ENCODE results near the gene RNF157. TPM values are rescaled to one million over a fixed set of nuclear protein-coding genes. Genes with fewer than 3 reads are reported as not detected.
A peak's percentile ranks its signal among the peaks of the same experiment; 100 is the strongest.

RNF157 gene
- total and polyA plus RNA-seq, 9 of the 15 experiments (the other 6 are each of a cell fraction or from before 2014, with no cell fraction given), result 8.1 to 31.7 (median 20.8) TPM

GRCh38 chr17:76246080-76247066 lies 6.1 kb upstream of the RNF157 start (continued):
- TF ChIP-seq TFE3 (CRISPR knock-in tag; IDR thresholded peaks at IDR 0.05) (no peak), LEF1 (IDR thresholded peaks at IDR 0.05) (0 out of 2 replicates have a peak, but pooled peaks have one; percentile 60), NKRF (IDR thresholded peaks at IDR 0.05; ENCODE audit: borderline replicate concordance) (no peak), CUX1 (CRISPR knock-in tag; IDR thresholded peaks at IDR 0.05) (no peak), ZNF277 (CRISPR knock-in tag; IDR thresholded peaks at IDR 0.05; ENCODE audit: borderline replicate concordance) (no peak), TAL1 (IDR thresholded peaks at IDR 0.05) (no peak), ZC3H11A (IDR thresholded peaks at IDR 0.05; ENCODE audit: low read depth, low read length) (no peak), PRMT5 (CRISPR knock-in tag; IDR thresholded peaks at IDR 0.05) (no peak), HEY1 (CRISPR knock-in tag; IDR thresholded peaks at IDR 0.05; ENCODE audit: borderline replicate concordance) (no peak), ZBTB9 (CRISPR knock-in tag; IDR thresholded peaks at IDR 0.05) (no peak), CBFA2T3 (IDR thresholded peaks at IDR 0.05) (0 out of 2 replicates have a peak, but pooled peaks have one; percentile 21), CBX1 (IDR thresholded peaks at IDR 0.05; ENCODE audit: low read depth) (no peak), MAFF (IDR thresholded peaks at IDR 0.05; ENCODE audit: low read length) (no peak), TOE1 (IDR thresholded peaks at IDR 0.05; ENCODE audit: borderline replicate concordance) (no peak; the same call in 1 of the 2 replicates), TOE1 (CRISPR knock-in tag; IDR thresholded peaks at IDR 0.05; ENCODE audit: borderline replicate concordance, low read depth) (no peak)
